CD14-positive monocyte (primary cell): ENCODE measurements around the gene MTG2. TPM values are rescaled to one million over a fixed set of nuclear protein-coding genes. Genes with fewer than 3 reads are reported as not detected.

ENCODE experiments used
- DNase-seq, 3 donors: peaks; one replicate each; pipeline ENCODE4 v3.0.0-alpha.2; 2011 to 2022
- H2AFZ ChIP-seq: 2 replicates; pipeline ENCODE4 v1.6.0; 2012; ENCODE audit warnings: mild to moderate bottlenecking, low read depth, low read length, inconsistent platforms; ENCODE audit not compliant: insufficient read depth, poor library complexity, severe bottlenecking
- H3K27ac ChIP-seq, 2 donors: 1 replicate in 1 of 2; 2 replicates in 1 of 2; pipeline ENCODE4 v1.5.1; 2012 to 2013; ENCODE audit warnings: low read length in 2 of 2, control low read depth in 1 of 2, inconsistent platforms in 1 of 2, low read depth in 1 of 2, mild to moderate bottlenecking in 1 of 2
- H3K27me3 ChIP-seq, 2 donors: one replicate each; pipeline versions ENCODE4 v1.6.0 to v1.6.1; 2011 to 2013; ENCODE audit warnings: low read length in 2 of 2; ENCODE audit not compliant: control insufficient read depth in 2 of 2, insufficient read depth in 2 of 2
- H3K36me3 ChIP-seq, 2 donors: replicated peaks in 1 of 2; 1 replicate in 1 of 2; 2 replicates in 1 of 2; pipeline versions ENCODE4 v1.5.1 to v1.6.1; 2012 to 2013; ENCODE audit warnings: low read length in 2 of 2, control low read depth in 1 of 2, inconsistent platforms in 1 of 2, mild to moderate bottlenecking in 1 of 2; ENCODE audit not compliant: insufficient read depth in 2 of 2, control insufficient read depth in 1 of 2
- H3K4me1 ChIP-seq, 2 donors: 1 replicate in 1 of 2; 2 replicates in 1 of 2; pipeline versions ENCODE4 v1.5.1 to v1.6.1; 2012 to 2013; ENCODE audit warnings: low read length in 2 of 2, control low read depth in 1 of 2, inconsistent platforms in 1 of 2, mild to moderate bottlenecking in 1 of 2, moderate library complexity in 1 of 2; ENCODE audit not compliant: insufficient read depth in 2 of 2, control insufficient read depth in 1 of 2
- H3K4me2 ChIP-seq: replicated peaks from 2 replicates; pipeline ENCODE3; 2012; ENCODE audit warnings: low read length, moderate library complexity, mild to moderate bottlenecking; ENCODE audit not compliant: poor library complexity, severe bottlenecking; ENCODE audit errors: extremely low read depth
- H3K4me3 ChIP-seq, 3 experiments: fragments of 200-600 bp in 1 of 3; sonication (generic) in 1 of 3; replicated peaks in 1 of 3; 1 replicate in 2 of 3; 2 replicates in 1 of 3; pipeline ENCODE4 v1.5.1; 2011 to 2013; ENCODE audit warnings: low read length in 3 of 3, mild to moderate bottlenecking in 3 of 3, control low read depth in 2 of 3, low read depth in 2 of 3, inconsistent platforms in 1 of 3, moderate library complexity in 1 of 3
- H3K79me2 ChIP-seq: 2 replicates; pipeline ENCODE4 v1.6.0; 2012; ENCODE audit warnings: mild to moderate bottlenecking, control low read depth, inconsistent platforms, low read length, moderate library complexity; ENCODE audit not compliant: insufficient read depth
- H3K9ac ChIP-seq: 2 replicates; pipeline ENCODE4 v1.6.0; 2017; ENCODE audit warnings: low read length, mild to moderate bottlenecking; ENCODE audit not compliant: insufficient read depth, poor library complexity, severe bottlenecking
- H3K9me3 ChIP-seq, 2 donors: replicated peaks in 1 of 2; 1 replicate in 1 of 2; 2 replicates in 1 of 2; pipeline versions ENCODE4 v1.5.1 to v1.6.1; 2012 to 2013; ENCODE audit warnings: low read length in 2 of 2, control low read depth in 1 of 2; ENCODE audit not compliant: control insufficient read depth in 1 of 2, insufficient read depth in 1 of 2
- H4K20me1 ChIP-seq: 2 replicates; pipeline ENCODE4 v1.6.0; 2012; ENCODE audit warnings: mild to moderate bottlenecking, low read length, control low read depth, moderate library complexity; ENCODE audit not compliant: insufficient read depth
- H3K27ac Mint-ChIP-seq, 7 donors: one replicate each; pipeline ENCODE4 v1.8.0; 2020; ENCODE audit warnings: mild to moderate bottlenecking in 7 of 7, mixed read lengths in 7 of 7, moderate library complexity in 6 of 7, inconsistent platforms in 2 of 7
- H3K27me3 Mint-ChIP-seq, 3 donors: one replicate each; pipeline ENCODE4 v1.8.0; 2021 to 2022; ENCODE audit warnings: low read depth in 3 of 3, mild to moderate bottlenecking in 3 of 3, mixed read lengths in 3 of 3, moderate library complexity in 3 of 3, inconsistent platforms in 1 of 3
- H3K36me3 Mint-ChIP-seq, 2 donors: one replicate each; pipeline ENCODE4 v1.8.0; 2020; ENCODE audit warnings: mixed read lengths in 2 of 2, inconsistent platforms in 1 of 2, mild to moderate bottlenecking in 1 of 2
- H3K4me1 Mint-ChIP-seq: one replicate; pipeline ENCODE4 v1.8.0; 2020; ENCODE audit warnings: mild to moderate bottlenecking, mixed read lengths
- H3K4me3 Mint-ChIP-seq, 2 donors: one replicate each; pipeline ENCODE4 v1.8.0; 2020; ENCODE audit warnings: mild to moderate bottlenecking in 2 of 2, mixed read lengths in 2 of 2, moderate library complexity in 1 of 2
- H3K9me3 Mint-ChIP-seq, 7 donors: one replicate each; pipeline ENCODE4 v1.8.0; 2020 to 2022; ENCODE audit warnings: mixed read lengths in 7 of 7, mild to moderate bottlenecking in 6 of 7, moderate library complexity in 6 of 7, inconsistent platforms in 2 of 7
- CTCF ChIP-seq: fragments of 200-600 bp; IDR thresholded peaks from one replicate; pipeline ENCODE4 v1.8.0; 2022; ENCODE audit warnings: antibody characterized with exemption, mild to moderate bottlenecking
- WGBS: methylation state at CpG from one replicate; pipeline ENCODE4 v1.1.5; 2013; ENCODE audit warnings: missing lambda C conversion rate; ENCODE audit not compliant: insufficient coverage; 5-methylcytosine and 5-hydroxymethylcytosine counted together
- intact Hi-C, 2 donors: fragments of 100-400 bp; cut with micrococcal nuclease; formaldehyde crosslinking; loops; one replicate each; pipeline versions ENCODE4 v1.15.0 to v1.15.1; 2023
- polyA plus RNA-seq, 3 donors: library from polyadenylated mRNA; depleted of rRNA in 1 of 3; unstranded in 2 of 3; stranded (reverse) in 1 of 3; fragments of 300-500 nt in 2 of 3; fragments of >200 nt in 1 of 3; fragmentation: Illumina TruSeq in 2 of 3; gene quantifications; 1 replicate in 2 of 3; 2 replicates in 1 of 3; pipeline ENCODE4 v1.2.3, GENCODE V29; 2012 to 2021

The MTG2 gene
- polyA plus RNA-seq, 3 donors: 10.8 to 16.1 (median 14.9) TPM

GRCh38 chr20:62170536-62170935 lies 12.3 kb upstream of the MTG2 start:
- Mint-ChIP-seq H3K27me3 (peaks cover 0 to 2% (median 0%) of the 10 kb centered on the region in 3 donors), H3K4me1 (no peaks in the 10 kb centered on the region), H3K4me3 (no peak overlapping the region), H3K9me3 (no peaks in the 10 kb centered on the region), H3K36me3 (peaks cover 49 to 86% of the 10 kb centered on the region in 2 donors), H3K27ac (no peak overlapping the region)
- DNase-seq: no peak
- no peaks in the 10 kb centered on the region for H3K9me3 ChIP-seq
- intact Hi-C loops: no loop called here
- H3K4me2 ChIP-seq: no peak overlapping the region
- H3K4me1 ChIP-seq: no peaks in the 10 kb centered on the region
- no peaks in the 10 kb centered on the region for H4K20me1 ChIP-seq
- WGBS: 100% methylated on average over 2 of the region's 9 CpGs
- no peak for TF ChIP-seq CTCF
- H3K9ac ChIP-seq: no peak overlapping the region
- no peak overlapping the region for H3K27ac ChIP-seq
- H3K27me3 ChIP-seq: no peaks in the 10 kb centered on the region
- no peak overlapping the region for H3K4me3 ChIP-seq
- H2AFZ ChIP-seq: no peak overlapping the region
- H3K79me2 ChIP-seq: no peaks in the 10 kb centered on the region
- peaks cover 25 to 63% of the 10 kb centered on the region in 2 donors for H3K36me3 ChIP-seq

GRCh38 chr20:62171245-62171644 lies 11.6 kb upstream of the MTG2 start:
- Histone ChIP-seq H3K36me3 (peaks cover 27 to 63% of the 10 kb centered on the region in 2 donors), H3K79me2 (no peaks in the 10 kb centered on the region), H2AFZ (no peak overlapping the region), H3K27ac (no peak overlapping the region), H3K27me3 (no peaks in the 10 kb centered on the region), H3K9me3 (no peaks in the 10 kb centered on the region), H3K4me2 (no peak overlapping the region), H3K4me1 (no peaks in the 10 kb centered on the region), H3K9ac (no peak overlapping the region), H3K4me3 (no peak overlapping the region), H4K20me1 (no peaks in the 10 kb centered on the region)
- no CpG with 5 or more reads among the region's 8 CpGs for WGBS
- Mint-ChIP-seq H3K36me3 (peaks cover 44 to 85% of the 10 kb centered on the region in 2 donors), H3K4me3 (no peak overlapping the region), H3K27ac (peak overlapping the region in 2 of 7 donors; percentile 8 to 73), H3K27me3 (peaks cover 0 to 2% (median 0%) of the 10 kb centered on the region in 3 donors), H3K4me1 (no peaks in the 10 kb centered on the region), H3K9me3 (no peaks in the 10 kb centered on the region)
- TF ChIP-seq CTCF: no peak
- intact Hi-C loops: no loop called here
- no peak for DNase-seq
